Colonic mucosa (tissue), 4 donors: ENCODE data around the gene CACNA1S. TPM values are rescaled to one million over a fixed set of nuclear protein-coding genes. Genes with fewer than 3 reads are reported as not detected.

Experiments used
- DNase-seq: peaks from one replicate; pipeline ENCODE4 v3.0.0-alpha.2; 2020
- H3K27ac ChIP-seq: fragments of 200-600 bp; one replicate; pipeline ENCODE4 v1.8.0; 2021
- H3K27me3 ChIP-seq: fragments of 200-600 bp; one replicate; pipeline ENCODE4 v1.8.0; 2021
- H3K36me3 ChIP-seq: fragments of 200-600 bp; one replicate; pipeline ENCODE4 v1.8.0; 2021
- H3K4me1 ChIP-seq: fragments of 200-600 bp; one replicate; pipeline ENCODE4 v1.8.0; 2021; ENCODE audit warnings: mild to moderate bottlenecking
- H3K4me3 ChIP-seq: fragments of 200-600 bp; one replicate; pipeline ENCODE4 v1.8.0; 2021
- H3K9ac ChIP-seq, 2 donors: one replicate each; pipeline ENCODE4 v1.7.0; 2013; ENCODE audit warnings: control low read depth in 2 of 2, low read depth in 2 of 2, low read length in 2 of 2
- H3K9me3 ChIP-seq: fragments of 200-600 bp; one replicate; pipeline ENCODE4 v1.8.0; 2021
- intact Hi-C: fragments of 100-400 bp; cut with DNase I; formaldehyde crosslinking; loops from one replicate; pipeline ENCODE4 v1.14.1; 2022
- total RNA-seq, 2 donors: library from RNA; stranded (reverse); fragmentation: NEBNext Ultra II Directional in 1 of 2; extraction: Animal tissue kit (Norgen Biotek cat#: 25700) in 1 of 2; gene quantifications; one replicate each; pipeline ENCODE4 v1.2.1, GENCODE V29; 2021
- TF ChIP-seq, protein P1 (sequence below): fragments of 200-600 bp; IDR thresholded peaks from one replicate; pipeline ENCODE4 v1.8.0; 2022; ENCODE audit warnings: antibody characterized with exemption, mild to moderate bottlenecking
- donor health status: healthy.
- donor health status: DM: no; HTN: no; CAD: no.
- donor health status: DM: no; HTN: no; CAD: no.

CACNA1S gene
- total RNA-seq, 2 donors from 2014 or later: not detected

DNA sequence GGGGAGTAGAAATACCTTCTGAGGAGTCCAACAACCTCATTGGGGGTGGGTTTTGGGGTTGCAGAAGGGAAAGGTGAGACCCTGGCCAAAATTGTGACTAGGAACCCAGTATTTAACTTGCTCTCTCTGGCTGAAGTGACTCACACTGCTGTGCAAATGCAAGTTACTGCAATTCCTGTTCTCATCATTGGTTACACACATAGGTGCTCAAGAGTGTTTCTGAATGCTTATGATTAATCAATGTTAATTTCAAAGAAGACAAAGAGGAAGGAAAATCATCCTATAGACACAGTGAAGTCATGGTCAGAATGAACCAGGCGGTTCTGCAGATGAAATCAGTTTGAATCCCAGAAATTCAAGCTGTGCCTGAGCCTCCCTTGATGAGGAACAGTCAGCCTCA, 11.6 kb upstream of the CACNA1S start:
- Histone ChIP-seq H3K9me3 (no peaks in the 10 kb centered on the region), H3K27me3 (no peaks in the 10 kb centered on the region), H3K4me3 (no peak overlapping the region), H3K9ac (no peak overlapping the region), H3K36me3 (no peaks in the 10 kb centered on the region), H3K27ac (no peak overlapping the region), H3K4me1 (no peaks in the 10 kb centered on the region)
- intact Hi-C loops: no loop called here
- DNase-seq: no peak
- TF ChIP-seq, protein P1, sequence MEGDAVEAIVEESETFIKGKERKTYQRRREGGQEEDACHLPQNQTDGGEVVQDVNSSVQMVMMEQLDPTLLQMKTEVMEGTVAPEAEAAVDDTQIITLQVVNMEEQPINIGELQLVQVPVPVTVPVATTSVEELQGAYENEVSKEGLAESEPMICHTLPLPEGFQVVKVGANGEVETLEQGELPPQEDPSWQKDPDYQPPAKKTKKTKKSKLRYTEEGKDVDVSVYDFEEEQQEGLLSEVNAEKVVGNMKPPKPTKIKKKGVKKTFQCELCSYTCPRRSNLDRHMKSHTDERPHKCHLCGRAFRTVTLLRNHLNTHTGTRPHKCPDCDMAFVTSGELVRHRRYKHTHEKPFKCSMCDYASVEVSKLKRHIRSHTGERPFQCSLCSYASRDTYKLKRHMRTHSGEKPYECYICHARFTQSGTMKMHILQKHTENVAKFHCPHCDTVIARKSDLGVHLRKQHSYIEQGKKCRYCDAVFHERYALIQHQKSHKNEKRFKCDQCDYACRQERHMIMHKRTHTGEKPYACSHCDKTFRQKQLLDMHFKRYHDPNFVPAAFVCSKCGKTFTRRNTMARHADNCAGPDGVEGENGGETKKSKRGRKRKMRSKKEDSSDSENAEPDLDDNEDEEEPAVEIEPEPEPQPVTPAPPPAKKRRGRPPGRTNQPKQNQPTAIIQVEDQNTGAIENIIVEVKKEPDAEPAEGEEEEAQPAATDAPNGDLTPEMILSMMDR: no peak

DNA sequence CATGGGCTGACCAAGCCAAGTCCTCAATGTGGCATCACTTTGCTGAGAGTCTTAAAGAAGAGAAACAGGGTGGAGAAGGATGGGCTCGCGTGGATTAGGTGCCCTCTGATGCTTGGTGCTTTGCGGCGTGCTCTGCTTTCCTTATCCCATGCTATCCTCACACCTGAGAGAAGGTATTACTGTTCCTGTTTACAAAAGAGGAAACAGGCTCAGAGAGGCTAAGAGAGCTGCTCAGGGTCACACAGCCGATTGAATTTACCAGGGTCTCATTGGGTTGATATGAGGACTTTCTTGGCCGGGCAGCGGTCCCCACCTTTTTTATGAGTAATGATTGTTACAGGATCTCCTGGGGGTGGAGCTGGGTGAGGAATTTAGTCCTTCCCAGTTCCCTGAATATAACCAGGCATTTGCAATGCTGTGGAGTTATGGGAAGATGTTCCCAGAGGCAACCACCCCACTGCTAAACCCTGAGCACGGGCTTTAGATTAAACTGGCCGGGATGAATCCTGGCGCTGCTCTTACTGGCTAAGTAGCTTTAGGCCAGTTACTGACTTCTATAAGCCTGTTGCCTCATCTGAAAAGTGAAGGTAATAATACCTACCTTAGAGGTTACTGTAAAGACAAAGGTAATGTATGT, 10.2 kb upstream of the CACNA1S start:
- Histone ChIP-seq H3K4me1 (no peaks in the 10 kb centered on the region), H3K27ac (no peak overlapping the region), H3K36me3 (no peaks in the 10 kb centered on the region), H3K27me3 (no peaks in the 10 kb centered on the region), H3K4me3 (no peak overlapping the region), H3K9ac (no peak overlapping the region), H3K9me3 (no peaks in the 10 kb centered on the region)
- no peak for DNase-seq
- TF ChIP-seq, protein P1: no peak
- intact Hi-C loops: no loop called here

DNA sequence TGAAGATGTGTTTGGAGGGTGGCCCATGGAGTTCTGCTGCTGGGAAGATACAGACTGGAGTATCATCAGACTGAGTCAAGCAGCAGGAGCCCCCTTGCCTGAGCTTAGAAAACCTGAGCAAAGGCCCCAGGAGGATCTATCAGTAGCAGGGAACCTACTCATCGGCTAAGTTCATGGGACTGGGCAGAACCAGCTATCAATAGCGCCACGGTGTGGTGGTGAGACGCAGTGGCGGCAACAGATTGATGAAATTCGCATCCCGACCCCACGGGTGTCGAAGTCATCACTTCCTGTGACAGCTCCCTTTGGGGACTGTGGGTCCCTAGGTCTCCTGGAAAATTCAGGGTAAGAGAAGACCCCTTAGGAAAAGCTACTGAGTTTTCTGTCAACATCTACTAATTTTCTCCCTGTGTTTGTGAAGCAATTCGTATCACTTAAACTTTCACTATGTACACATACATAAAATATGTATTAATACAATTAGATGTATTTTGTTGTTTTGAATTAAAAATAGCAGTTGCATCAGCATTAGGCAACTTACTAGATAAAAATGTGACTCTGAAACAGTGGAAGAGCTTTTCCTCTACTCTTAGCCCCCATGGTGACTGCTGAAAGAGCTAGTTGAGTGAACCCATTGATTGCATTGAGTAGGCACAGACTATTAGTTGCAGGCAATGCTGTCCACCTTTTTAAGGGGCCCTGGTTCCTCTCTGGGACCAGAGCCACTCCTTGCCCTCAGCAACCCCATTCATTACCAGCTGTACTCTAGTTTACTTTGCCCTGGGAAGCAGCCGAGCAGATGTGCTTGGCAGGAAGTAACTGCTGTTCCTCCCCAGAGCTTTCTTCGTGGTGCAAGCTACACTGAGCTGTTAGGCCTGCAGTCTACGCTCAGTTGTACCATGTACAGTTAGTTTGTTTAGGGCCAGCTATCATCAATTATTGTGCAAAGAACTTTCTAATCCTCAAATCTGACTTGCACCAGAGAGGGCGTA, 7.3 kb upstream of the CACNA1S start:
- H3K4me3 ChIP-seq: no peak overlapping the region
- TF ChIP-seq, protein P1: peak; percentile 61
- no peaks in the 10 kb centered on the region for H3K4me1 ChIP-seq
- intact Hi-C loops: no loop called here
- H3K36me3 ChIP-seq: no peaks in the 10 kb centered on the region
- H3K9ac ChIP-seq: no peak overlapping the region
- DNase-seq: peak; percentile 37
- H3K9me3 ChIP-seq: no peaks in the 10 kb centered on the region
- no peak overlapping the region for H3K27ac ChIP-seq
- peaks cover 5% of the 10 kb centered on the region for H3K27me3 ChIP-seq

DNA sequence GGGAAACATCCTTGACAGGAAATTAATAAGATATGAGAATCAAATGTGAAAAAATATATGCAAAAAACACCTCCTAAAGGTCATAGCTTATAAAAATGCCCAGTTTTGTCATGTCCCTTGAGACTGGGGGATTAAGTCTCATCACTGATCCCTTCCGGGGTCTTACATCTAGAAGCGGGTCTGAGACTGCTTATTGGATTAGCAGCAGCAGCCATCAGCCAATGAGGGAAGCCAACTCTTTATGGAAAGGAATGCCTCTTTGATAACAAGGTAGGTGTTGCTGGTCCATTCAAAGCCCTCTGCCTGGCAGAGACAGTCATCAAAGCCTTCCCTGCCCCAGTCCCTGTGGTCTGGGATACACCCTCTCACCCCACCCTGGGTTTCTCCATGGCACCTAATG, 3.9 kb upstream of the CACNA1S start:
- Histone ChIP-seq H3K9ac (no peak overlapping the region), H3K27me3 (peaks cover 5% of the 10 kb centered on the region), H3K27ac (no peak overlapping the region), H3K9me3 (no peaks in the 10 kb centered on the region), H3K36me3 (no peaks in the 10 kb centered on the region), H3K4me1 (no peaks in the 10 kb centered on the region), H3K4me3 (no peak overlapping the region)
- TF ChIP-seq, protein P1: no peak
- no peak for DNase-seq
- intact Hi-C loops: no loop called here

DNA sequence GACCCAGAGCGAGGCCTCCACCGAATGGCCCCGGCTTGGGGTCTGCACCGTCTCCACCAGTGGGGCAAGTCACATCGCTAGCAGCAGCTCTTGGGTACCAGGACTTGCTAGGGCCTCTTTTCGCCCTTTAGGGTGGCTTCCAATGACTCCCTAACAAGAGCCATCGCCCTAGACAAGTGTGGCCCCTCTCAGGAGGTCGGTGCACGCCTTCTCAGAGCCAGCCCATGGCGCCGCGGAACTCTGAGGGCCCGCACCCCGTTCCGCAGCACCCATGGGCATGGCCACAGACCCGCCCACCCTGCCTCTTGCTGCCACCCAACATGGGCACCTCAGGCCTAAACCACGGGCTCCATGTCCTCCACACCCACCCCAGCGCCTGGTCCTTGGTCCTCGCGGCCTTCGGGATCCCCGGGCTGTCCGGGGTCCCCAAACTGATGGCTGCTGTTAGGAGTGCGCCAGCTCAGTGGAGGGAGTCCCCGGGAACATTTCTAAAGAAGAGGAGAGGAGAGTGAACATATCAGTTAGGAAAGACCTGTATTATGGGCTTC, 3.2 kb upstream of the CACNA1S start:
- DNase-seq: no peak
- Histone ChIP-seq H3K4me1 (no peaks in the 10 kb centered on the region), H3K36me3 (no peaks in the 10 kb centered on the region), H3K4me3 (no peak overlapping the region), H3K9me3 (no peaks in the 10 kb centered on the region), H3K27ac (no peak overlapping the region), H3K27me3 (peaks cover 5% of the 10 kb centered on the region), H3K9ac (no peak overlapping the region)
- TF ChIP-seq, protein P1: no peak
- intact Hi-C loops: no loop called here
